PC-9 (cell line): ENCODE data around the gene RMI2.

Source experiments
- CTCF ChIP-seq: fragments of 200-600 bp; sonication (generic); conservative IDR thresholded peaks from 2 replicates; pipeline ENCODE4 v1.6.1; 2017; ENCODE audit warnings: mixed run types, antibody characterized with exemption, mild to moderate bottlenecking, moderate library complexity
- EZH2 ChIP-seq: fragments of 200-600 bp; sonication (generic); IDR thresholded peaks from 2 replicates; pipeline ENCODE4 v1.8.0; 2017; ENCODE audit warnings: antibody characterized with exemption, low read depth

GRCh38 chr16:11302977-11303376 lies 42.3 kb upstream of the RMI2 start:
- TF ChIP-seq CTCF, result no peak
- TF ChIP-seq EZH2, result no peak
